Upper lobe of left lung (tissue), 4 donors: ENCODE data around the gene WFDC12.

Experiments used
- CTCF ChIP-seq, 6 experiments: fragments of 450-650 bp in 4 of 6; fragments of 200-600 bp in 2 of 6; sonication (generic) in 2 of 6; IDR thresholded peaks; one replicate each; pipeline ENCODE4 v1.5.1; 2016 to 2019; ENCODE audit warnings: antibody characterized with exemption in 6 of 6
- EP300 ChIP-seq, 4 donors: sonication (generic); formaldehyde crosslinking; IDR thresholded peaks; one replicate each; pipeline ENCODE4 v1.5.1; 2017; ENCODE audit warnings: antibody characterized with exemption in 4 of 4, control low read depth in 2 of 4
- POLR2A ChIP-seq, 4 donors: fragments of 450-650 bp; IDR thresholded peaks; one replicate each; pipeline ENCODE4 v1.5.1; 2016 to 2017; ENCODE audit warnings: antibody characterized with exemption in 4 of 4, mild to moderate bottlenecking in 2 of 4
- POLR2AphosphoS5 ChIP-seq, 2 donors: sonication (generic); formaldehyde crosslinking; IDR thresholded peaks; one replicate each; pipeline ENCODE4 v1.5.1; 2017; ENCODE audit warnings: antibody characterized with exemption in 2 of 2

GRCh38 chr20:45128099-45128498, 3.8 kb upstream of the WFDC12 start:
- TF ChIP-seq CTCF (IDR thresholded peaks at IDR 0.05) (no peak), POLR2A (IDR thresholded peaks at IDR 0.05) (peak in 1 of 4 donors; percentile 12), EP300 (IDR thresholded peaks at IDR 0.05) (no peak), POLR2AphosphoS5 (IDR thresholded peaks at IDR 0.05) (no peak)
